AG04449 (cell line): ENCODE results near the gene PRPF8.
"Not testable (repeated sequence)": the region's sequence is repeated elsewhere in the genome, so short reads cannot be mapped to it uniquely, and the experiment has no call there.

Experiments
- CTCF ChIA-PET: fragments of 350-600 bp; formaldehyde crosslinking; extraction: SDS; loops from one replicate; lab custom pipeline; 2021; ENCODE audit warnings: antibody characterized with exemption; lab: Yijun Ruan, JAX
- POLR2A ChIA-PET: fragments of 400-600, 350-600 bp; formaldehyde crosslinking; extraction: SDS; loops from one replicate; lab custom pipeline; 2020; ENCODE audit warnings: antibody characterized with exemption, inconsistent platforms; lab: Yijun Ruan, JAX
- DNase-seq: peaks from one replicate; pipeline ENCODE4 v3.0.0-alpha.2; 2010; ENCODE audit warnings: low read depth, low spot score
- H3K4me3 ChIP-seq: 2 replicates; pipeline ENCODE4 v1.5.1; 2011; ENCODE audit warnings: low read depth, mild to moderate bottlenecking, control low read depth, low read length
- CTCF ChIP-seq: IDR thresholded peaks from one replicate; pipeline ENCODE4 v1.5.1; 2011; ENCODE audit warnings: mild to moderate bottlenecking, moderate library complexity, low read length, control low read depth, inconsistent platforms; ENCODE audit not compliant: insufficient read depth; ENCODE audit errors: missing control alignments

PRPF8 gene

DNA sequence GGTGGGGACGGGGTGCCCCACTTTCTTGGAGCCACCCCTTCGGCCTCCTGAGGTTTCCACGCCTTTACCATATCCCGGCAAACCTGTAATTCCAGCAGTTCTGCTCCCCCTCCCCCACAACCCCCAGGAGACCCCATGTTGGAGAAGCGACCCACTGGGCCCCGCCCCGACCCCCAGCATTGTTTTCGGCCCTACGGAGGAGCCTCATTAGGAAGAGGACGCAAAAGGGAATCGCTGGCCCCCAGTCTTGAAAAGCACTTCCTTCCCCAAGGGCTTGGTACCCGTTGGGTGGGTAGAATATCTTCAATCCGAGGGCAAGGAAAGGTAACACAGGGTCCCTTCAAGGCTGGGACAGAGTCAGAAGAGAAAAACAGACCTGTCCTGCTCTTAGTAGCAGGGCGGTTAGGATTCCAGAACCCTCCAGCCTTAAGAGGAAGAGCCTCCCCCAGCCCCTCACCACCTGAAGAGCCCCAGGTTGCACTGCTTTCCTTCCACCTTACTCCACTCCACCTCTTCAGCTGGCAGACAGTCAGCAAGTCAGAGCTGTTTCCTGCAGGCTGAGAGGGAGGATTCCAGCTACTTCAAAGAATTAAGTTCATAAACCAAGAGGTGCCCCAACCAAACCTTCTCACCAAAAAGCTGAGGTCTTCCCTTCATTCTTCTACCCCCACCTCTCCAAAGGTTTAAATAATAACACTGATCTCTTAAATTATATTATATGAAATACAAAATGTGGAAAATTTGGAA, 26.3 kb upstream of the PRPF8 start:
- ChIA-PET CTCF (interaction anchor here (1.5 kb wide), 1 partner anchor 73 kb away, joined by 3 read pairs; no protein-coding TSS in a partner anchor), POLR2A (interaction anchor here (0.6 to 1.3 kb wide), 3 partner anchors 20 to 85 kb away, joined by 3 read pairs; no protein-coding TSS in a partner anchor)
- no peak for DNase-seq
- TF ChIP-seq CTCF, result no peak
- H3K4me3 ChIP-seq, result peak overlapping the region; percentile 63

GRCh38 chr17:1709971-1710806, 25.5 kb upstream of the PRPF8 start, which contains the start of gene TLCD2:
TSS of gene TLCD2 (minus strand) at chr17:1710377. CDS start at chr17:1710242, 135 bp downstream.
- POLR2A ChIA-PET, result interaction anchor here (0.6 to 1.3 kb wide), 2 partner anchors 41 to 86 kb away, joined by 3 read pairs; no protein-coding TSS in a partner anchor
- no peak for DNase-seq
- CTCF ChIA-PET, result interaction anchor here (1.5 kb wide), 1 partner anchor 74 kb away, joined by 3 read pairs; no protein-coding TSS in a partner anchor
- peak within 1 kb of the TSS; percentile 63 for H3K4me3 ChIP-seq
- no peak for TF ChIP-seq CTCF

DNA sequence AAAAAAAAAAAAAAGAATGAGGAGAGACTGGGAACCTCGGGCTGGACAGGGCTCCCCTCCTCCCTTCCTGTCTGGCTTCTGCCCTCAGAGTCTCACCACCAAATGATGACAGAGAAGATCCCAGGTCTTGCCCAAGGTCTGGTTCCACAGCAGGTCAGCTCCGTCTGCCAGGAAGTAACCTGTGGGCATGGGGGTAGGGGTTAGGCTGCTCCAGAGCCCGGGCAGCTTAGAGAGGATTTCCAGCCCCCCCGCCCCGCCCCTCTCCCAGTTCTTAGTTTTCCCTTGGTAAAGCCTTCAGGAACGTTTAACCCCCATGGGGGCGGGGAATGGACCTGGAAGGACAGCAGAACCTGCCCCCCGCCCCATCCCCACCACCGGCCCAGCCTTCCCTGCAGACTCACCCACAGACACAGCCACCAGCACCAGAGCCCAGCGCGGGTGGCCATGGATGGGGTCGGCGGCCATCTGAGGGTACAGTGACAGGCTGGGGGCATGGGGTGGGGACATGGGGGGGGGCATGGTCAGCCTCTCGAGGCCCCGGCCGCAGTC, 24.8 kb upstream of the PRPF8 start:
- POLR2A ChIA-PET, result no interaction called here
- peak overlapping the region; percentile 63 for H3K4me3 ChIP-seq
- TF ChIP-seq CTCF, result no peak
- DNase-seq, result no peak
- CTCF ChIA-PET, result no interaction called here

GRCh38 chr17:1708791-1709346, 24.2 kb upstream of the PRPF8 start:
- CTCF ChIA-PET, DNase-seq, H3K4me3 ChIP-seq, POLR2A ChIA-PET: not testable (repeated sequence)

DNA sequence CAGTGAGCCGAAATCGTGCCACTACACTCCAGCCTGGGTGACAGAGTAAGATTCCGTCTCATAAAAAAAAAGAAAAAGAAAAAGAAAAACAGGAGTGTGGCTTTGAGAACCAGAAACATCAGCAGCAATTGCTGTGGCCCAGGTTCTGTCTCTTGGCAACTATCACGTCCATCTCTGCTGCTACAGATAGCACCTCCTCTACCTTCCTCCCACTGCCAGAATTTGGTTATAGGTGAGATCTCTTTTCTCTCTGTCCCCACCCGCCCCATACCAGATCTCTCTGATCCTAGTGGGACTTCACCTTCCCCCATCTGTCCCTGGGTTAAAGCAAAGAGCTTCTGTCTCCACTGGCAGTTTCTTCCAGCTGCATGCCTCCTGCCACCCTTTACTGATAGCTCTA, 22.4 kb upstream of the PRPF8 start:
- DNase-seq, result no peak
- POLR2A ChIA-PET, result no interaction called here
- H3K4me3 ChIP-seq, result no peak overlapping the region
- no peak for TF ChIP-seq CTCF
- CTCF ChIA-PET, result interaction anchor here (0.7 to 1.0 kb wide), 2 partner anchors 10 to 14 kb away, joined by 3 to 5 read pairs; no protein-coding TSS in a partner anchor

- no peak overlapping the region for H3K4me3 ChIP-seq
- POLR2A ChIA-PET, result no interaction called here
- TF ChIP-seq CTCF, result no peak
- CTCF ChIA-PET, result interaction anchor here (0.9 to 2.2 kb wide), 2 partner anchors 9 to 36 kb away, joined by 3 to 7 read pairs; no protein-coding TSS in a partner anchor
- DNase-seq, result no peak
Measured at GRCh38 chr17:1705004-1705403, 20.3 kb upstream of the PRPF8 start.
